HS-5 (cell line): ENCODE results near the gene KIRREL2.
"Not testable (repeated sequence)": the region's sequence is repeated elsewhere in the genome, so short reads cannot be mapped to it uniquely, and the experiment has no call there.

Experiments
- DNase-seq: peaks from one replicate; pipeline ENCODE4 v3.0.0-alpha.2; 2012; ENCODE audit warnings: low read depth

KIRREL2 gene

DNA sequence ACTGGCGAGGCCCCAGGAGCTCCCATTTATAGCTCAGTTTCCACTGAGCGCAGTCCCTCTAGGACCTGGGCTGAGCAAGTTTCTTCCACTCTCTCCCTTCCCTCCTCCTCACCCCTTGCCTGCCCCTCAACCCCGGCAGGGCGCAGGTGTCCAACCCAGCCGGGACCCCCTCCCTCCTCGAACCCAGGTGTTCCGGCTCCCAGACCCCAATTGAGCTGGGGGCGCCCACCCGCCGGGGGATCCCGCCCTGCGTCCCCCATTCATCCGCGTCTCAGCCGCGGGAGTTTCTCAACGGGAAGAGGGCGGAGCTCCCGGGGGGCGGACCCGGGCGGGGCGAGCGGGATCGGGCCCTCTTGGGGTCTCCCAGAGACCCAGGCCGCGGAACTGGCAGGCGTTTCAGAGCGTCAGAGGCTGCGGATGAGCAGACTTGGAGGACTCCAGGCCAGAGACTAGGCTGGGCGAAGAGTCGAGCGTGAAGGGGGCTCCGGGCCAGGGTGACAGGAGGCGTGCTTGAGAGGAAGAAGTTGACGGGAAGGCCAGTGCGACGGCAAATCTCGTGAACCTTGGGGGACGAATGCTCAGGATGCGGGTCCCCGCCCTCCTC lies at the start of gene KIRREL2:
Gene KIRREL2, plus strand, starts transcription at position 366 of the 604 bp plus-strand sequence. Its CDS starts 209 bp downstream, at position 575.
- no peak for DNase-seq

DNA sequence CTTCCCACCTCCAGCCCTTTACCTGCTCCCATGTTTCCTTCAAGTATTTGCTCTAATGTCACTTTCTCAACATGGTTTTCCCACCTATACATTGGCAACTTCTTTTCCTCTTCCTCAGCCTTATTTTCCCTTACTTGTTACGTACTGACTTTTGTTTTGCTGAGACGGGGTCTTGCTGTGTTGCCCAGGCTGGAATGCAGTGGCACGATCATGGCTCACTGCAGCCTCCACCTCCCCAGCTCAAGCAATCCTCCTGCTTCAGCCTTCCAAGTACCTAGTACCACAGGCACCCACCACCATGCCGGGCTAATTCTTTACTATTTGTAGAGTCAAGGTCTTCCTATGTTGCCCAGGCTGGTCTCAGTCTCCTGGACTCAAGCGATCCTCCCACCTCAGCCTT lies 49.1 kb upstream of the KIRREL2 start:
- no peak for DNase-seq

DNA sequence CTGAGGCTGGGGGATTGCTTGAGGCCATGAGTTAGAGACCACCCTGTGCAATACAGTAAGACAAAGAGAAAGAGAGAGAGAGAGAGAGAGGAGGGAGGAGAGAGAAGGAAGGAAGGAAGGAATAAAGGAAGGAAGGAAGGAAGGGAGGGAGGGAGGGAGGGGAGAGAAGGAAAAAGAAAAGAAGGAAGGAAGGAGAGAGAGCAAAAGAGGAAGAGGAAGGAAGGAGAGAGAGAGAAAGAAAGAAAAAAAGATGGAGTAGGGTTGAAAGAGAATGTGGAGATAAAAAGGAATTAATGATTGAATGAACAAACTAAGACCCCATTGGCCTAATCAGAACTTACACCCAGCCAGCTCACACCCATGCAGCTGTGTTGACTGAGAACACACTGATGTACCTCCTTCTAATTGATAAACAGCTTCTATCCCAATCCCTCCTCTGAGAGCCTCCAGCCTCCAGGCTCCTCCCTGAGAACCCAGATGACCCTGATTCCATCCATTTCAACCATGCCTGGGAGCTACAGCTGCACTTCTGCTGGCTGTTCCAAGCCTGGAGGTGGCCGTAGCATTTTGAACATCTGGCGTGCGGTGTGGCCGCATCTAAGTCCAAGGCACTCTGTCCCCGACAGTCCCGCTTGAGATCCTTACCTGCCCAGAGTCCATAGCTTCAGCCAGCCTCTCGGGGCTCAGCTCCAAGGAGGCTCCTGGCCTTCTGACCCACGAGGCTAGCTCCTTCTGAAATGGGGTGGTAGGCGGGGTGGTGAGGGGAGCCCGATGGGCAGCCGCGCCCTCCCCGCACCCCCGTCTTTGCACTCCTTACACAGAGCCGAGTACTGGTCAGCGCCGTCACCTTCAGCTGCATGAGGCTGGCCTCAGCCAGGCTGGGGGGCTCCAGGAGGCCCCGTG lies 45.1 kb upstream of the KIRREL2 start:
- no peak for DNase-seq

DNA sequence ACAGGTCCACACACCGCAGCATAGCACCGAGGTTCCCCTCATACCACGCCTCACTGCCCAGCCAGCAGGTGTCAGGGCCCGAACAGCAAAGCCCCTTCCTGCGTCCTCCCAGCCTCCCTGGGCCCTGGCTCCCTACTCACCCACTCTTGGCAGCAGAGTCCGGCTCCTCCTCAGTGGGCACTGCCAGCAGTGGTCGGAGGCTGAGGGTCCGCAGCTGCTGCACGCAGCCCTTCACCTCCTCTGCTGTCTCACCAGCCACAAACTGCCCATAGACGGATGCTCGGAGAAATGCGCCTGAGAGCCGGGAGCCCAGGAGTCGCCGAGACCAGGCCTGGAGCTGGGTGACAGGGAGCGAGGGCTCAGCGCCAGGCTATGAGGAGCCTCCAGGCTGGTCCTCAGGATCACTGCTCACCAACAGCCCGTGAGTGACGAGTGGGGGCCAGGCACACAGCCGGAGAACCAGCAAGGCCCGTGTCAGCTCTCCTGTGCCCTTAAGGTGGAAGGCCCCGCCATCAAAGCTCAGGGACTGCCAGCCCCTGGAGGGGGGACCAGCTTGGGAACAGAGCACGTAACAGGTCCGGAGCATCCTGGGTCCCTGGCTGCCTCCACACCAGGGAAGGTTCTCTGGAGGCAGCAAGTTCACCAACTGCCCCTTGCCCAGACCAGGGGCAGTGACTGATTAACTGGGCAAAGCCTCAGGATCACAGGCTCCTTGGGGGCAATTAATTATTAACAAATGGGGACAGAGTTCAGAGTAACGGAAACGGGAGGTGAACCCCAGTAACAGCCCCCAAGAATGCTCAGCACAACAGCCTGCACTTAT lies 44.3 kb upstream of the KIRREL2 start, which contains the start of gene PRODH2:
Gene PRODH2, minus strand, starts transcription at position 626 of the 823 bp plus-strand sequence. Its CDS starts 40 bp downstream, at position 586.
- DNase-seq, result no peak

DNA sequence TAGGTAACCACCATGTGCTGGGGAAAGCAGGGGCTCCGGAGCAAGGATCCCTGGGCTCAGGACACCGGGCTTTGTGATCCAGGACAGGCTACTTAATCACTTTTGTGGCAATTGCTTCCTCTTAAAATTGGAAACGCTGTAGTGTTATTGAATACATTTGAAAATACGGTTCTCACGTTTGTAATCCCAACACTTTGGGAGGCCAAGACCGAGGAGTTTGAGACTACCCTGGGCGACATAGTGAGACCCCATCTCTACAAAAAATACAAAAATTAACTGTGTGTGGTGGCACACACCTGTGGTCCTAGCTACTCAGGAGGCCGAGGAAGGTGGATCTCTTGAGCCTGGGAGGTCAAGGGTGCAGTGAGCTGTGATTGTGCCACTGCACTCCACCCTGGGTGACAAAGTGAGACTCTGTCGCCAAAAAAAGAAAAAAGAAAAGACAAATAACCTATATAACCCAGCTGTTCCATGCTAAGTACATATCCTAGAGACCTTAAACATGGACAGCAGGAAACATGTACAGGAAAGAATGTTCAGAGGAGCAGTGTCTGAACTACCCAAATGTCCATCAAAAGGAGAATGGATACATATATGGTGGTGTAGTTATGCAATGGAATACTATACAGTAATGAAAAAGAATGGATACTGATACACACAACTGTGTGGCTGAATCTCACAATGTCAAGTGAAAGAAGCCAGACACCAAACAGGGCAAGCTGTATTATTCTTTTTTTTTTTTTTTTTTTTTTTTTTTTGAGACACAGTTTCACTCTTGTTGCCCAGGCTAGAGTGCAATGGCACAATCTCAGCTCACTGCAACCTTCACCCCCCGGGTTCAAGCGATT lies 43.4 kb upstream of the KIRREL2 start:
- no peak for DNase-seq

DNA sequence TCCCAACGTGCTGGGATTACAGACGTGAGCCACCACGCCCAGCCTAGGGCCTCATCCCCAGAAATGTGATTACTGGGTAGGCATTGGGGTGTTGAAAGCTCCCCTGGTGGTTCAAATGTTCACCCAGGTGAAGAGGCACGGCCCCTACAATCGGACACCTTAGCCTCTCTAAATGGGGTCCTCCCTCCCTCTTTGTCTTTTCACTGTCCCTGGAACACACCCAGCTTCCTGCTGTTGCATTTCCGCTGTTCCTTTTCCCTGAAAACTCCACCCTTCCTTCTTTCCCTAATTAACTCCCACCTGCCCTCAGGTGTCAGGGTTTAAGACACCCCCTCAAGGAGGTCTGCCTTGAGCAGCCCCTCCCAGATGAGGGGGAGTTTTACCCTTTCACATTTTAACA lies 40.4 kb upstream of the KIRREL2 start:
- no peak for DNase-seq

DNA sequence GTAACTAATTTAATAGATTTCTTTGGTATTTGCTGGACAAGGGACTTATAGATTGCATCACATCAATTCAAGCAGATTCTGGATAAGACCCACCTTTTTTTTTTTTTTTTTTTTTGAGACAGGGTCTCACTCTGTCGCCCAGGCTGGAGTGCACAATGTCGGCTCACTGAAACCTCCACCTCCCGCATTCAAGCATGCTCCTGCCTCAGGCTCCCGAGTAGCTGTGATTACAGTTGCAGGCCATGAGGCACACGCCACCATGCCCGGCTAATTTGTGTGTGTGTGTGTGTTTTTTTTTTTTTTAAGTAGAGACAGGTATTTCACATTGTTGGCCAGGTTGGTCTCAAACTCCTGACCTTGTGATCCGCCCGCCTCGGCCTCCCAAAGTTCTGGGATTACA lies 39.9 kb upstream of the KIRREL2 start:
- no peak for DNase-seq

DNA sequence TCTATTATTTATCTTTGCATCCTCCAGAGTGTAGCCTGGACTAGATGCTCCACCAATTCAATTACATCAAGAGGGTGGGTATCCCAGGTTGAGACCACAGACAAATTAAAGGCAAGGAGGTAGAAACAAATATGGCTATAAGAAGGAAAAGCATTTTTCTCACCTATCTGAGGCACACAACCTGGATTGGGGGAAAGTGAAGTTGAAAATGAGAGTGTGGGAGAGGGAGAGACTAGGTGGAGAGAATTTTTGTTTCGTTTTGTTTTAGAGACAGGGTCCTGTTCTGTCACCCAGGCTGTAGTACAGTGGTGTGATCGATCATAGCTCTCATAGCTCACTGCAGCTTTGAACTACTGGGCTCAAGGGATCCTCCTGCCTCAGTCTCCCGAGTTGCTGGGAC lies 38.3 kb upstream of the KIRREL2 start:
- DNase-seq, result no peak

DNA sequence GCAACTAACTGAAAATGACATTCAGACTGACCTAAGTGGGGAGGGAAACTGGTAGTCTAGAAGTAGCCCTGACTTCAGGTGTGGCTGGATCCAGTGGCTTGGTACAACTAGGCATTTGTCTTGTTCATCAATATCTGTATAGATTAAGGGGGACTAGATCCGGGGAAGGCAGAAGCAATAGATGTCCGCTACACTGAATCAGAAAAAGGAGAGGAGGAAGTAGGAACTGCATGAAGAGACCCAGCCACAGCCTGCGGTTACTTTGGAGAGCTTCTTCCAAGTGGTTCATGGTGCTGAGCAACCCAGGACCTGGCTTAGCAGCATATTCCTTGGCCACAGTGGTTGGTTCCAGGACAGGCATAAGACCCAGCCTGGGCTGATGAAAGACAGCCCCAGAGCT lies 34.1 kb upstream of the KIRREL2 start:
- DNase-seq, result no peak

DNA sequence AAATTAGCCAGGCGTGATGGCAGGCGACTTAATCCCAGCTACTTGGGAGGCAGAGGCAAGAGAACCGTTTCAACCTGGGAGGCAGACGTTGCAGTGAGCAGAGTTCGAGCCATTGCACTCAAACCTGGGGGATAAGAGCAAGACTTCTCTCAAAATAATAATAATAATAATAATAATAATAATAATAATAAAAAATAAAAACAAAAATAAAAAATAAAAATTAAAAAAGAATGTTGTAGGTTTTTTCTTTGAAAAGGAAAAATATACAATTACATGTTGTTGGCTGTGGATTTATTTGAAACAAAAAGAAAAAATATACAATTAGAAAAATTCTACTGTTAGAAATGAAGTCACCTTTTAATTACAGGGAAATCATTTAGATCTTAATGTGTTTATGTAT lies 32.6 kb upstream of the KIRREL2 start:
- DNase-seq, result no peak

DNA sequence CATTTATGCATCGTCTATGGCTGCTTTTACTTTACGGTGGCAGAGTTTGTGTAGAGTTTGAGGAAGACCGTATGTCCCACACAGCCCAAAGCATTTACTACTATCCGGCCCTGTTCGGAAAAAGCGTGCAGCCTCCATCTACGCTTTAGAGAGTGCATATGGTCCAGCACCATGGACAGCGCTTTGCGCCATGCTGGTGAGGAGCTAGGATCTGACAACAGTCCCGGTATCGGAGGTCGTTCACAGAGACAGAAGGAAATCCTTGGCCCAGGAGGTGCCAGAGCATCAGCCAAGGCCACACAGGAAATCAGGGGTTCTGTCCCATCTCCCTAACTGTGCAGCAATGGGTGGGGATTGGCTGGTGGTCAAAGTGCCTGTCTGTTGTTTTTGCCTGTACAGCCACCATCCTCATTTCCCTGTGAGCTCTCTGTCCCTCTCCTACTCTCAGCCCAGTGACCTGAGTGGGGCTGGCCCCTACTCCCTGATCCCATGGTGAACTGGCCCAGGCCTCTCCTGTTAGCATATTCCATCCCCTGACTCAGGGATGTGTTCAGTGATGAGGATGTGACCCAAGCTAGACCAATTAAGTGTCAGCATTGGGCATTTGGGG lies 27.9 kb upstream of the KIRREL2 start:
- no peak for DNase-seq

DNA sequence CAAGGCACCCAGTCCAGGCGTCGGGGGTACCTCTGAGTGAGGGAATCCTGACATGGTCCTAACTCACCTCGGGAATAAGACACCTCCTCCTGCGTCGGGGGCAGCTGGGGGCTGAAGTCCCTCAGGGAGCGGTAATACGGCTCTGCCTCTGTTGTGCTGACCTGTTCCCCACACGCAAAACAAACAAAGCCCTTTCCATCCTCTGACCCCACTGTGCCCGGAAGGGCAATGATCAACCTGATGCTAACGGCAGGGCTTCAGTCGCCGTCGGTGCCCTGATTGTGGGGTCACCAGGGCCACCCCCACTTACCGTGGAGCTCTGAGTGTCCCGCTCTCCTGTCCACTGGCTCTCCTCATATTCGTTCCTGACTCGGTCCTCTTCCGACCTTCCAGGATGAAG lies 25.7 kb upstream of the KIRREL2 start:
- DNase-seq, result no peak

DNA sequence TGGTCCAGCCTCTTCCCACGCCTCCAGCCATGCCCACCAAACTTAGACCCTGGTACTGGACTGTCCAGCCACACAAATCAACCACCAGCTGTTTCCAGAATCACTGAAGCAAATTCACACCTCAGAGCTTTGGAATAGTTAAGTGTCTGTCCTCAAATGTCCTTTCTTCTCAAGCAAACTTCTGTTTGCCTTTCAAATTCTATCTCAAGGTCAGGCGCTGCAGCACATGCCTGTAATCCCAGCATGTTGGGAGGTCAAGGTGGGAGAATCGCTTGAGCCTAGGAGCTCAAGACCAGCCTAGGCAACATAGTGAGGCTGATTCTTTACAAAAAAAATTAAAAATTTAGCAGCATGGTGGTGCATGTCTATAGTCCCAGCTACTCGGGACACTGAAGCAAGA lies 24.7 kb upstream of the KIRREL2 start:
- no peak for DNase-seq

DNA sequence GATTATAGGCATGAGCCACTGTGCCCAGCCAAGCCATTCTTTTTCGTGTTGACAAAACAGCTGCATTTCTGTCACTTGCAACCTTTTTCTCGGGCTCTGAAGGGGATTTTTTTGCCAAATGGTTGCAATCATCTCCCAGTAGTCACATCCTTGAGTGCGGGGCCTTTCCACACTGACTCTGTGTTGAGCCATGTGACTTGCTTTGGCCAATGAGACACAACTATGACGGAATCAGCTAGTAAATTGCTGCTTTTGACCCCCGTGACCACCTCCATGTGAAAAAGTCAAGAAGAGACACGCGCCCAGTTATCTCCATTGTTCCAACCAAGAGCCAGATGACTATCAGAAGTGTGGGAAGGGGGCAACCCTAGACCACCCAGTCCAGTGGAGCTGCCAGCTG lies 22.7 kb upstream of the KIRREL2 start:
- DNase-seq, result no peak

DNA sequence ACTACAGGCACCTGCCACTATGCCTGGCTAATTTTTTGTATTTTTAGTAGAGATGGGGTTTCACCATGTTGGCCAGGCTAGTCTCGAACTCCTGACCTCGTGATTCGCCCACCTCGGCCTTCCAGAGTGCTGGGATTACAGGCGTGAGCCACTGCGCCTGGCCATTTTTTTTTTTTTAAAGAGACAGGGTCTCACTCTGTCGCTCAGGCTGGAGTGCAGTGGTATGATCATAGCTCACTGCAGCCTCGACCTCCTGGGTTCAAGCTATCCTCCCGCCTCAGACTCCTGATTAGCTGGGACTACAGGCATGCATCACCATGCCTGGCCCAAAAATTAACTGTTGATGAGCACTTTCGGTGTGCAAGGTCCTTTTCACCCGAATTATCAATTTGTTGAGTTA lies 20.6 kb upstream of the KIRREL2 start:
- not testable (repeated sequence) for DNase-seq

DNA sequence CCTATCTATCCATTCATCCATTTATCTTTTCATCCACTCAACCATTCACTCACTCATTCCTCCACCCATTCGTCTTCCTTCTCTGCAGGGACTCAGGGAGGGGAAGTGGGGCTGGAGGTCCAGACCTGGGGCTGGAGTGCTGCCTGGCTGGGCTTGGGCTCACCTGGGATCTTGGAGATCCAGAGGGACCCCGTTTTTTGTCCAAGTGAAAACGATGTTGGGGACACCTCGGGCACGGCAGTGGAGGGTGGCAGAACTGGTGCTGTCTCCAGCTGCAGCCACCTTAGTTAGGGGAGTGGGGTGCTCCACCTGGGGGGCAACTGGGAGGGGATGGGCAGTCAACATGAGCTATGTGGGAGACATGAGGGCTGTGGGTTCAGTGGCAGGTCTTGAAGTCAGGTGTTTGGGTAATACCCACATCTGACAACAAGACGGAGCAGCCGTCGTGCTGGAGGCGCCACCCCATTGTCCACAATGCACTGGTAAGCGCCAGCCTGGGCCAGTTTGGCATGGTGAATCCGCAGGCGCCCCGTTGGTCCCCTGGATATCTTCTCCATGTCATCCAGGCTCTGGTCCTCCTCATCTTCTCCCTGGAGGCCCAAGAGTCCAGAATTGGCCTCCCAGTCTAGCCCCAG lies 14.6 kb upstream of the KIRREL2 start:
- DNase-seq, result no peak

DNA sequence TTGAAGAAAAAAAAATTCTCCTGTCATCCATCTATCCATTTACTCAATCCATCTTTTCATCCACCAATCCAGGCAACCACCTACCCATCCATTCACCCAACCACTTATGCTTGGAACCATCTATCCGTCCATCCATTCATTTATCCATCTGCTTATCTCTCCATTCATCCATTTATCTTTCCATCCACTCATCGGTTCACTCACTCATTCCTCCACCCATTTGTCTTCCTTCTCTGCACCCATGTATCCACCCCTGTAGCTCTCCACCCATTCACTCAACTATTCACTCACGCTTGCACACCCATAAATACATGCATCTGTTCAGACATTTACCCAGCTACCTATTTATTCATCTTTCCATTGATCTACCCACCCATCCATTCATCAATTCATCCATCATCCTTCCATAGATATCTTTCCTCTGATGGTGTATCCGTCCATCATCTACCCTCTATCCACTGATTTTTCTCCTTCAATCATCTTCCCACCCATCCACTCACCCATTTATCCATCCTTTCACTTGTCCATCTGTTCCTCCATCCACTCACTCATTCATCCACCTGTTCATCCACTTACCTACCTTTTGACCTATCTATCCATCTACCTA lies 13.9 kb upstream of the KIRREL2 start:
- no peak for DNase-seq

DNA sequence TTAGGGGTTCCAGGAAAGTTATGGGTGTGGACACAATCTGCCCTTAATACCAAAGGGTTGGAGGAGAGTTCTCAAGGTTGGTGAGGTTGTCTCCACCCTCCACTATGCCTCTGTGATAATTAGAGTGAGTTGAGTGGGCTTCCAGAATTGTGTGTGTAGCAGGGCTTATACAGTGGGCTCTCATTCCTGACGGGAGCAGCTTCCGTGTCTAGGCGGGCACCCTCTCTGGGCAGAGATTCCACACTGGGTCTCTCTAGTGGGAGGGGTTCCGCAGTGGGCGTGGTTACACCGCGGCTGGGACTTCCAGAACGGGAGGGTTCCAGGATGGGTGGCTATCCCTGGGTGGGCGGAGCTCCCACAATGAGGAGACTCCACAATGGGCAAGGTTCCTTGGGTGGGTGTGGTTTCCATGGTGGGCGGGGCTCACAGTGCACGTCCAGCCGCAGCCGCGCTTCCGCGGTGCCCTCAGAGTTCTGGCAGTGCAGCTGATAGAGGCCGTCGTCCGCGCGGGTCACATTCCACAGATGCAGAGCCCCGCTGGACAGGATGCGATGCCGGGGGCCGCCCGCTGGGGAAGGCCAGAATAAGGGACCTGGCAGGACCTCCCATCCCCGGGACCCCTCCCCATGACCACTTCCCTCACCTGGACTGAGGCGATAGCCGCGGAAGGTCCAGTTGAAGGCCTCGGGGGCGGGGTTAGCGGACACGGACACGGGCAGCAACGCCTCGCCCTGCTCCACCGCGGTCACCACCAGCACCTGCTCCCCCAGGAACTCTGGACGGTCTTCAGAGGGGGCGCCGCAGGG lies 12.8 kb upstream of the KIRREL2 start:
- DNase-seq, result no peak

DNA sequence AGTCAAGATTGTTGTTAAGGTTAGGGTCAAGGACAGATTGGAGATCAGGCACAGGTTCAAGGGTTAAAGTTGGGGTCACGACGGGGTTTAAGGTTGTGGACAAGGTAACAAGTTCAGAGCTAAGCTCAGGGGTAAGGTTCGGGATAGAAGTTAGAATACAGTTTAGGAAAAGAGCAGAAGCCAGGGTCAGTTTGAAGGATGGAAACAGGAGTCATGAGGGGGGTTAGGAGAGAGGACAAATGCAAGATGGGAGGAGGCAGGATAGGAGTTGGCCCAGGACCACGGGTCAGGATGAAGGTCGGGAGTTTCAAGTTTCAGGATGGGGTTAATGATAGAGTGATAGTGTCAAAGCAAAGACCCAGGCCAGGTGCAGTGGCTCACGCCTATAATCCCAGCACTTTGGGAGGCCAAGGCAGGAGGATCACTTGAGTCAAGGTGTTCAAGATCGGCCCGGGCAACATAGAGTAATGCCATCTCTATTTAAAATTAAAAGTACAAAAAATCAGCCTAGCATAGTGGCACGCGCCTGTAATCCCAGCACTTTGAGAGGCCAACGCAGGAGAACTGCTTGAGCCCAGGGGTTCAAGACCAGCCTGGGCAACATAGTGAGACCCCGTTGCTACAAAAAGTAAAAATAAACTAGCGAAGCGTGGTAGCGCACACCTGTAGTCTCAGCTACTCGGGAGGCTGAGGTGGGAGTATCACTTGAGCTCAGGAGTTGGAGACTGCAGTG lies 12.1 kb upstream of the KIRREL2 start:
- DNase-seq, result no peak
